ENCODE data around the gene EMP2. TPM values are rescaled to one million over a fixed set of nuclear protein-coding genes. Genes with fewer than 3 reads are reported as not detected.

EMP2 gene
- polyA plus RNA-seq, 4 donors: 22.2 to 25.9 (median 23.9) TPM

- DNase-seq (ENCODE audit: low read depth in 4 of 4, low spot score in 2 of 4): no peak
Observed at GRCh38 chr16:10495031-10495345, 85.4 kb downstream of the EMP2 start.

- DNase-seq (ENCODE audit: low read depth in 4 of 4, low spot score in 2 of 4): no peak
Observed at GRCh38 chr16:10494343-10495030, 85.9 kb downstream of the EMP2 start.

- DNase-seq (ENCODE audit: low read depth in 4 of 4, low spot score in 2 of 4): no peak
Observed at GRCh38 chr16:10493276-10493675, 87.1 kb downstream of the EMP2 start.

GRCh38 chr16:10490141-10490540 lies 90.3 kb downstream of the EMP2 start:
- no peak for DNase-seq (ENCODE audit: low read depth in 4 of 4, low spot score in 2 of 4)

- DNase-seq (ENCODE audit: low read depth in 4 of 4, low spot score in 2 of 4): no peak
Observed at GRCh38 chr16:10485698-10486382, 94.6 kb downstream of the EMP2 start.

GRCh38 chr16:10485159-10485558 lies 95.2 kb downstream of the EMP2 start:
- DNase-seq (ENCODE audit: low read depth in 4 of 4, low spot score in 2 of 4): no peak

GRCh38 chr16:10480151-10480550 lies 100.2 kb downstream of the EMP2 start:
- DNase-seq (ENCODE audit: low read depth in 4 of 4, low spot score in 2 of 4): no peak

Other genes with a start within 250 kb of the EMP2 start
- 10 to 100 TPM; 14.7 to 31.1 (median 20.9) TPM for gene ATF7IP2, start 194.5 kb downstream of the EMP2 start, polyA plus RNA-seq (ENCODE audit: insufficient read length in 4 of 4)
- gene TEKT5, start 114.3 kb upstream of the EMP2 start, polyA plus RNA-seq (ENCODE audit: insufficient read length in 4 of 4): under 1 TPM; 0.17 to 0.64 (median 0.38) TPM
- gene NUBP1, start 163.2 kb upstream of the EMP2 start, polyA plus RNA-seq (ENCODE audit: insufficient read length in 4 of 4): 10 to 100 TPM; 29.6 to 43.3 (median 32.7) TPM
- 1 to 10 TPM; 2.4 to 5.0 (median 4.7) TPM for gene TVP23A, start 238.2 kb upstream of the EMP2 start, polyA plus RNA-seq (ENCODE audit: insufficient read length in 4 of 4)

All from left renal cortex interstitium (tissue), 4 donors.